Neural cell (in vitro differentiated cells): ENCODE data around the gene NEUROD1. TPM values are rescaled to one million over a fixed set of nuclear protein-coding genes. Genes with fewer than 3 reads are reported as not detected.

Source experiments
- H2AFZ ChIP-seq: fragments of 200-600, 300-800 bp; sonication (generic), shearing (Covaris generic); 2 replicates; pipeline ENCODE4 v1.6.0; 2014; ENCODE audit warnings: low read depth, mild to moderate bottlenecking, antibody characterized with exemption, low read length, moderate library complexity
- H3F3A ChIP-seq: fragments of 200-600 bp; shearing (Covaris generic); 2 replicates; pipeline ENCODE4 v1.6.1; 2016; ENCODE audit warnings: mild to moderate bottlenecking, moderate library complexity, mixed read lengths, antibody characterized with exemption, low read length; ENCODE audit not compliant: insufficient read depth, poor library complexity, severe bottlenecking
- H3K27ac ChIP-seq: fragments of 200-600, 300-800 bp; sonication (generic), shearing (Covaris generic); 2 replicates; pipeline ENCODE4 v1.5.1; 2014; ENCODE audit warnings: mild to moderate bottlenecking, low read length, moderate library complexity
- H3K27me3 ChIP-seq: fragments of 300-800, 200-600 bp; sonication (generic), shearing (Covaris generic); 2 replicates; pipeline ENCODE4 v1.6.0; 2014; ENCODE audit warnings: mild to moderate bottlenecking, low read depth, low read length, moderate library complexity; ENCODE audit not compliant: insufficient read depth
- H3K36me3 ChIP-seq: fragments of 300-800, 200-600 bp; sonication (generic), shearing (Covaris generic); 2 replicates; pipeline ENCODE4 v1.5.1; 2014; ENCODE audit warnings: mild to moderate bottlenecking, antibody characterized with exemption, low read length, moderate library complexity; ENCODE audit not compliant: insufficient read depth
- H3K4me2 ChIP-seq: fragments of 300-800, 200-600 bp; sonication (generic), shearing (Covaris generic); 2 replicates; pipeline ENCODE4 v1.6.0; 2014; ENCODE audit warnings: mild to moderate bottlenecking, low read length
- H3K4me3 ChIP-seq: fragments of 300-800, 200-600 bp; sonication (generic), shearing (Covaris generic); 2 replicates; pipeline ENCODE4 v1.5.1; 2014; ENCODE audit warnings: mild to moderate bottlenecking, low read length, moderate library complexity
- H3K79me2 ChIP-seq: fragments of 200-600 bp; shearing (Covaris generic); replicated peaks from 2 replicates; pipeline ENCODE4 v1.6.0; 2014; ENCODE audit warnings: mild to moderate bottlenecking, low read length, moderate library complexity; ENCODE audit not compliant: insufficient read depth
- H3K9ac ChIP-seq: fragments of 300-800, 200-600 bp; sonication (generic), shearing (Covaris generic); 2 replicates; pipeline ENCODE4 v1.6.1; 2016; ENCODE audit warnings: mild to moderate bottlenecking, low read length, mixed read lengths
- H3K9me2 ChIP-seq: fragments of 200-600 bp; shearing (Covaris generic); 2 replicates; pipeline ENCODE4 v1.6.1; 2016; ENCODE audit warnings: mild to moderate bottlenecking, low read length, mixed read lengths; ENCODE audit not compliant: insufficient read depth
- H3K9me3 ChIP-seq: fragments of 200-600, 300-800 bp; sonication (generic), shearing (Covaris generic); 2 replicates; pipeline ENCODE4 v1.6.1; 2016; ENCODE audit warnings: mild to moderate bottlenecking, mixed run types, low read length, moderate library complexity, mixed read lengths
- H4K20me1 ChIP-seq: fragments of 200-600 bp; shearing (Covaris generic); 2 replicates; pipeline ENCODE4 v1.6.1; 2016; ENCODE audit warnings: mild to moderate bottlenecking, mixed run types; ENCODE audit not compliant: insufficient read depth
- CTCF ChIP-seq: fragments of 450-650 bp; IDR thresholded peaks from 2 replicates; pipeline ENCODE4 v1.5.1; 2014; ENCODE audit warnings: antibody characterized with exemption, mild to moderate bottlenecking, moderate library complexity; ENCODE audit not compliant: poor library complexity, severe bottlenecking
- EP300 ChIP-seq: fragments of 450-650 bp; conservative IDR thresholded peaks from 2 replicates; pipeline ENCODE4 v1.6.1; 2014; ENCODE audit warnings: antibody characterized with exemption, mild to moderate bottlenecking, moderate library complexity; ENCODE audit not compliant: poor library complexity, severe bottlenecking
- EZH2 ChIP-seq: fragments of 200-600, 300-800 bp; shearing (Covaris generic), sonication (generic); IDR thresholded peaks from 2 replicates; pipeline ENCODE4 v1.6.1; 2014; ENCODE audit warnings: antibody characterized with exemption, low read length, borderline replicate concordance, mild to moderate bottlenecking; ENCODE audit not compliant: insufficient read depth, poor library complexity, severe bottlenecking
- MXI1 ChIP-seq: fragments of 450-650 bp; conservative IDR thresholded peaks from 2 replicates; pipeline ENCODE4 v1.6.1; 2014; ENCODE audit warnings: antibody characterized with exemption, mild to moderate bottlenecking; ENCODE audit not compliant: poor library complexity, severe bottlenecking
- POLR2AphosphoS5 ChIP-seq: IDR thresholded peaks from 2 replicates; pipeline ENCODE4 v1.6.1; 2012
- RAD21 ChIP-seq: fragments of 450-650 bp; conservative IDR thresholded peaks from 2 replicates; pipeline ENCODE4 v1.6.1; 2014; ENCODE audit warnings: antibody characterized with exemption, mild to moderate bottlenecking, moderate library complexity
- REST ChIP-seq: IDR thresholded peaks from 2 replicates; pipeline ENCODE4 v1.6.1; 2012; ENCODE audit warnings: borderline replicate concordance
- SMC3 ChIP-seq: fragments of 450-650 bp; conservative IDR thresholded peaks from 2 replicates; pipeline ENCODE4 v1.6.1; 2014; ENCODE audit warnings: antibody characterized with exemption, mild to moderate bottlenecking, moderate library complexity; ENCODE audit not compliant: poor library complexity
- TAF1 ChIP-seq: IDR thresholded peaks from 2 replicates; pipeline ENCODE4 v1.6.1; 2012; ENCODE audit warnings: low read depth
- polyA plus RNA-seq: library from polyadenylated mRNA; depleted of rRNA; stranded (reverse); fragments of >200 nt; gene quantifications from 2 replicates; pipeline ENCODE4 v1.2.3, GENCODE V29; 2014

NEUROD1 gene
- polyA plus RNA-seq, 1 donor from 2014 or later, result not detected

- H3K27ac ChIP-seq, result no peak overlapping the region
- no peaks in the 10 kb centered on the region for H3K27me3 ChIP-seq
- H3K9me2 ChIP-seq, result no peaks in the 10 kb centered on the region
- H2AFZ ChIP-seq, result no peak overlapping the region
- no peak overlapping the region for H3K4me2 ChIP-seq
- no peaks in the 10 kb centered on the region for H3K36me3 ChIP-seq
- no peak overlapping the region for H3K9ac ChIP-seq
- H3K4me3 ChIP-seq, result no peak overlapping the region
- no peaks in the 10 kb centered on the region for H3K9me3 ChIP-seq
- H3K79me2 ChIP-seq, result no peaks in the 10 kb centered on the region
- TF ChIP-seq RAD21, result no peak
- TF ChIP-seq MXI1, result no peak
- no peak for TF ChIP-seq EZH2
- no peak for TF ChIP-seq POLR2AphosphoS5
- no peak for TF ChIP-seq SMC3
- TF ChIP-seq EP300, result no peak
- H3F3A ChIP-seq, result no peaks in the 10 kb centered on the region
- H4K20me1 ChIP-seq, result no peaks in the 10 kb centered on the region
These were observed 37.2 kb downstream of the NEUROD1 start for GRCh38 chr2:181643151-181643550.

- Histone ChIP-seq H3K9ac (no peak overlapping the region), H4K20me1 (no peaks in the 10 kb centered on the region), H2AFZ (no peak overlapping the region), H3K4me3 (no peak overlapping the region), H3K36me3 (no peaks in the 10 kb centered on the region), H3K79me2 (no peaks in the 10 kb centered on the region), H3K4me2 (no peak overlapping the region), H3K9me3 (no peaks in the 10 kb centered on the region), H3F3A (no peaks in the 10 kb centered on the region), H3K27ac (no peak overlapping the region), H3K9me2 (no peaks in the 10 kb centered on the region), H3K27me3 (no peaks in the 10 kb centered on the region)
- TF ChIP-seq TAF1 (no peak), CTCF (no peak), MXI1 (no peak), EZH2 (no peak), EP300 (no peak), SMC3 (no peak), POLR2AphosphoS5 (no peak), RAD21 (no peak), REST (no peak)
These were observed 38.2 kb downstream of the NEUROD1 start for GRCh38 chr2:181642086-181642485.

GRCh38 chr2:181639686-181640085, 40.6 kb downstream of the NEUROD1 start:
- TF ChIP-seq TAF1, result no peak
- no peak for TF ChIP-seq EP300
- Histone ChIP-seq H4K20me1 (no peaks in the 10 kb centered on the region), H3K9ac (no peak overlapping the region), H3F3A (no peaks in the 10 kb centered on the region), H3K27ac (no peak overlapping the region), H3K4me2 (no peak overlapping the region), H3K79me2 (no peaks in the 10 kb centered on the region), H2AFZ (no peak overlapping the region), H3K9me2 (no peaks in the 10 kb centered on the region), H3K9me3 (no peaks in the 10 kb centered on the region), H3K4me3 (no peak overlapping the region), H3K36me3 (no peaks in the 10 kb centered on the region), H3K27me3 (no peaks in the 10 kb centered on the region)
